GM21390 (cell line): ENCODE results near the gene ATP1A1.

Experiments used
- ATAC-seq: cut with Tn5 transposase; IDR thresholded peaks from one replicate; pipeline ENCODE4 v1.9.1; 2021; ENCODE audit not compliant: unreplicated experiment

ATP1A1 gene

GRCh38 chr1:116343019-116343418, 30.0 kb upstream of the ATP1A1 start:
- ATAC-seq: no peak

DNA sequence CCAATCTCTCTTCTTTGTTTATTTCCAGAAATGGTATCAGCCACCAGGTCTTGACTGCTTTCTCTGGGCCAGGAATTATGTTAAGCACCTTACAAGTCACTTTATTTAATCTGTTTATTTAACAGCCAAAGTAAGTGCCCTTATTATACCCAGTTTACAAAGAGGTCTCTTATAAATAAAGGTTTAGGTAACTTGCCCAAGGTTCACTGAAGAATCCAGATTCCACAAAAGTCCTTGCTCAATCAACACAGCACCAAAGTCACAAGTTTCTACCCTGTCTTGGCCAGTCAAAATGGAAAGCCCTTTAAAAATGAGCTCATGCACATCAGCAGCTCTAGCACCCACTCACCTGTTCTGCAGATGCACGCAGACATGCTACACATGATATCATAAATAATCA, 28.0 kb upstream of the ATP1A1 start:
- no peak for ATAC-seq

DNA sequence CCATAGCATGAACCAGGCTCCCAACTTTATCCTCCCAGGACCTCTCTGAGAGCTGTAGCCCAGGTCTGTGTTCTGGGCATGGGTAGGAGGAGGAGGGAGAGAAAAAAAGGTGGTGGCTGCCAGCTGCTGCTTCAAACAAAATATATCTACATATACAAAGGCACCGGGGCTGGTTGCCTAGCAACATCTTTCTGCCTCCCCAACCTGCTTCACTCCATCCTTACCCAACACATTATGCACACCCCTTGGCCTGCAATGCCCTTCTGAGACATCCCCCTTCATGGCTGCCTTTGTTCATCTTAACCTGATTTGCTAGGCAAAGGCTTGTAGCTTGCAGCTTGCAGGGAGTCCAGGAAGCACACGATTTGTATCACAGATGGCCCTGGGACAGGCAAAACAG, 27.2 kb upstream of the ATP1A1 start:
- no peak for ATAC-seq

DNA sequence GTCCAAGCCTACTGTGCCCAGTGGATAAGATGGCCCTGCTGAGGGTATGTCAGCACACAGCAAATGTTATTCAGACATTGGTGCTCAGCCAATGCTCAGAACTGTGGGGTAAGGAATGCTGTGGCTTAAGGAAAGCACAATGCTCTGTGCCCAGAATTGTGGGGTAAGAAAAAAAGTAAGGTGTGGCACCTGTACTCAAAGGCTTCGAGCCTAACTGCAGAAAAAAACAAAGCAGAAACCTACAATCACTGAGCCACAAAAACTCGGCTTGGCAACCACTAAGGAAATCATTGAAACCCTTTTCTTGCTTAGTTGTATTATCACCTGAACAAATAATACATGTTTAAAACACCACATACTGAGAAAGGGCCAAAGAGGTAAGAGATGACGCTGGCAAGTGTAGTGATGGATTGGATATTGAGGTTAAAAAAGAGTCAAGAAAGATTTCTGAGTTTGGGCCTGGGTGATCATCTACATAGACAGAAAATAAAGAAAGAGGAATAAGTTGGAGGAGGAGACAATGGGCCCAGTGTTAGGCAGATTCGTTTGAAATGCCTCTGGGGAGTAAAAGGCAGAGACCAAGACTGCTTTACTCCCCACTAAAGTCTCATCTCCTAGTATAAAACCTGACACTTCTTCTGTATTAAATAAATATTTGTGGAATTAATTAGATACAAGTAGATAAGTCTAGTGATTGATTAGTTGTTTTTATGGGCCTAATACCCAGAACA, 25.9 kb upstream of the ATP1A1 start:
- no peak for ATAC-seq

DNA sequence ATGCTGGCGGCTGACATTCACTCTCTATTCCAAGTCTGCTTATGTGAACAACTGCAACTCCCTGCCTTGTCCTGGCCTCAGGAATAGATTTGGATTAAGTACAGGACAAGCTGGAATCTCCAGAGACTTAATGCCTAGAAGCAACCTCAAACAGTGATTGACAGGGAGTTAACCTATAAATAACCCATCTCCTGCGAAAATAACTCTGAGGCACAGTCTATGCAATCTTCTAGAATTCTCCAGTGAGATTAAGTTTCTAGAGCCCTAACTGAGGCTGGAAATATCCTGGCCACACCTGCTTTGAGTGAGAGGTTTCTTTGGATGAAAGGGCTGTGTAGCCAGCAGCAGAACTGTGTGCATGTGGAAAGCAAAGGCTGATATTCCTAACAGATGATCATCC, 25.3 kb upstream of the ATP1A1 start:
- ATAC-seq: no peak

DNA sequence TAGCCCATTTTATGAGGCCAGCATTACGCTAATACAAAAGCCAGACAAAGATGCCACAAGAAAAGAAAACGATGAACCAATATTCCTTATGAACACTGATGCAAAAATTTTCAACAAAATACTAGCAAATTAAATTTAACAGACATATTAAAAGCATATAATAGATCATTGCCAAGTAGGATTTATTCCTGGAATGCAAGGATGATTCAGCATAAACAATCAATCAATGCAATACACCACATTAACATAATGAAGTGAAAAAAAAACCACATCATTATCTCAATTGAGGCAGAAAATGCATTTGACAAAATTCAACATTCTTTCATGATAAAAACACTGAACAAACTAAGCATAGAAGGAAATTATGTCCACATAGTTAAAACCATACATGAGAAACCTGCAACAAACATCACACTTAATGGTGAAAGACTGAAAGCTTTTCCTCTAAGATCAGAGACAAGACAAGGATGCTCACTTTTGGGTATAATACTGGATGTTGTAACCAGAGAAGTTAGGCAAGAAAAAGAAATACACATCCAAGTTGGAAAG, 22.9 kb upstream of the ATP1A1 start:
- no peak for ATAC-seq

DNA sequence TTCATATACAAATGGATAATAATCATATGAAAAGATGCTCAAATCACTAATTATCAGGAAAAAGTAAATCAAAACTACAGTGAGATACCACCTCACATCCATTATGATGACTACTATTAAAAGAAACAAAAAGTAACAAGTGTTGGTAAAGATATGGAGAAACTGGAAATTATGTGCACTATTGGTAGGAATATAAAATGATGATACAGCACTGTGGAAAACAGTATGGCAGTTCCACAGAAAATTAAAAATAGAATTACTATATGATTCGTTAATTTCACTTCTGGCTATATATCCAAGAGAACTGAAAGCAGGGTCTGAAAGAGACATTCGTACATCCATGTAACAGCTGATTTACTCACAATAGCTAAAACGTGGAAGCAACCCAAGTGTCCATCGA, 21.1 kb upstream of the ATP1A1 start:
- ATAC-seq: no peak

DNA sequence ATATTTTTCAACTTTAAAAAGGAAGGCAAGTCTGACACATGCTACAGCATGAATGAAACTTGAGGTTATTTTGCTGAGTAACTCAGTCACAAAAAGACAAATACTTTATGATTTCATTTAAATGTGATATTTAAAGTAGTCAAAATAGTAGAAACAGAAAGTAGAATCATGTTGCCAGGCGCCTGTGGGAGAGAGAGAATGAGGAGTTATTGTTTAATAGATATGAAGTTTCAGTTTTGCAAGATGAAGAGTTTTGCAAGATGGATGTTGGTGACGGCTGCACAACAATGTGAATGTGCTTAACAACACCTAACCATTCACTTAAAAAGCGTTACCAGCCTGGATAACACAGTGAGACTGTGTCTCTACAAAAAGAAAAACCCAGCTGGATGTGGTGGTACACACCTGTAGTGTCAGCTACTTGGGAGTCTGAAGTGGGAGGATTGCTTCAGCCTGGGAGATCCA, 20.7 kb upstream of the ATP1A1 start:
- ATAC-seq: no peak

- ATAC-seq: no peak
These were observed 19.9 kb upstream of the ATP1A1 start for GRCh38 chr1:116353155-116353554.

DNA sequence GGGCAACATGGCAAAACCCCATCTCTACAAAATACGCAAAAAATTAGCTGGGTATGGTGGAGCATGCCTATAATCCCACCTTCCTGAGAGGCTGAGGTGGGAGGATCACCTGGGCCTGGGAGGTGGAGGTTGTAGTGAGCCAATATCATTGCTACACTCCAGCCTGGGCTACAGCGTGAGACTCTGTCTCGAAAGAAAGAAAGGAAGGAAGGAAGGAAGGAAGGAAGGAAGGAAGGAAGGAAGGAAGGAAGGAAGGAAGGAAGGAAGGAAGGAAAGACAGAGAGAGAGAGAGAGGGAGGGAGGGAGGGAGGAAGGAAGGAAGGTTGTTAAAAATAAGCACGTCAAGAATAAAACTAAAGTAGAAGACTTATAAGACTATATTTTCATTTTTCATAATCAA, 17.0 kb upstream of the ATP1A1 start:
- ATAC-seq: no peak

- no peak for ATAC-seq
These were observed 16.4 kb upstream of the ATP1A1 start for GRCh38 chr1:116356673-116357072.

GRCh38 chr1:116357487-116357886, 15.6 kb upstream of the ATP1A1 start:
- no peak for ATAC-seq

GRCh38 chr1:116359060-116359830, 13.8 kb upstream of the ATP1A1 start:
- ATAC-seq: no peak

- ATAC-seq: no peak
These were observed 13.2 kb upstream of the ATP1A1 start for GRCh38 chr1:116359871-116360270.

DNA sequence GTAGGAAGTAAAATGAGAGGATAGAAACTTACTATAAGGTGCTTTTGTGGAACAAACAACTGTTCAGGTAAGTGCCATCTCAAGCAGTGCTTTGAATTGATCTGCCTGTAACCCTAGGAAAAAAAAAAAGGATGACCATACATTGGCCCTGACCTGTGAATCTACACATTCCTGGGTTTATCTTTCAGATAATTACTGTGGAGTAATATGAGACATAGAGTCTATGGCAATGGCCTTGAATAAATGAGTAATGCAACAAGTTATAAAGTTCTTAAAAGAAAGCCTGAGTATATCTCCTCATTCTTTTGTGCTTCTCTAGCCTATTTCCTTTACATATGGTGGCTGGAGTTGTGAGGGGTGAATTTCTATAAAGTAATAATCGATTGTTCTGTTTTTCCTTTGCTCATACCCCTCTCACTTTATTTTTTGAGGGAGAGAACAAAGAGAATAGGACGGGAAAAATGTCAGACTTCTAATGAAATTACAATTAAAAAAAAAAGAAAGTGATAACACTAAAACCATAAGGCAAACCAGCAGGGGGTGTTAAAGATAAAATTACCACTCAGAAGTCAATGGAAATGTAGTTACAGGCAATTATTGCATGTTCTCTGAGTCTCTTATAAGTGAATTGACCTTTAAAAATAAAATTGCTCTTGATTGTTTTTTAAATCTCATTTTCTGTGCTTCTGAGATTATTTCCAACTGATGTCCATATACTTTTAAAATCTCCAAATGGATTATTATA, 12.4 kb upstream of the ATP1A1 start:
- ATAC-seq: no peak

DNA sequence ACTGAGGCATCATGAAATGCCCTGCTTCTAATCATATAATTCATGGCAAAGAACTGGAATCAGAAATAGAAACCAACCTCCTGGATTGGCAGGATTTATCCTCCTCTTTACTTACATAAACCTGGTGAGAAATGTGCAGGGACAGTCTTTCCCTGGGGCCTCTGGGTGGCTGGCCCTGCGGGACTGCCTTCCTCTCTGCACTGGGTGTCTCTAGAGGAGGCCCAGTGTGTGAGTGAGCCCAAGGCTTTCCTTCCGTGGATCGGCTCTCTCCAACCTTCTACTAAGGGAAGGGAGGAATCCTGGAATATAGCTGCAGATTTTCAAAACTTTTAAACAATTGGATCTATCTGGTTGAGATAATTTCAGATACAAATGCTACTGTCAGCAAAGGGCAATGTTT, 11.4 kb upstream of the ATP1A1 start:
- no peak for ATAC-seq

DNA sequence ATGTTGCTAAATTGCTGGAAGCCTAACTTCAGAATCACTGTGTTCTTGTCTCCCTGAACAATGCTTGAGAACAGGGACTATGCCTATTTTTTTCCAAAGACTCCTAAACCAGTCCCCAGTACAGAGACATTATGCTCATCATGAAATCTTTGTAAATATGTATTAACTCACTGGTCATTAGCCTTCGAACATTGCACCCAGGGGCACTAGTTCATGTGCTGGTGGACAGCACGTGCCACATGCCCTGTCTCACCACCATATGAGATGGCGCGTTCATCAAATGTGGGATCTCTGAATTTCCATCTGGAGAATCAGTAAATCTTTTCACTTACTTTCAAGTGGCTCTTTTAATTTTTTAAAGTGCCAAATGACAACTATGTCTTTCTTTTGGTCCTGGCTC, 11.0 kb upstream of the ATP1A1 start:
- no peak for ATAC-seq

DNA sequence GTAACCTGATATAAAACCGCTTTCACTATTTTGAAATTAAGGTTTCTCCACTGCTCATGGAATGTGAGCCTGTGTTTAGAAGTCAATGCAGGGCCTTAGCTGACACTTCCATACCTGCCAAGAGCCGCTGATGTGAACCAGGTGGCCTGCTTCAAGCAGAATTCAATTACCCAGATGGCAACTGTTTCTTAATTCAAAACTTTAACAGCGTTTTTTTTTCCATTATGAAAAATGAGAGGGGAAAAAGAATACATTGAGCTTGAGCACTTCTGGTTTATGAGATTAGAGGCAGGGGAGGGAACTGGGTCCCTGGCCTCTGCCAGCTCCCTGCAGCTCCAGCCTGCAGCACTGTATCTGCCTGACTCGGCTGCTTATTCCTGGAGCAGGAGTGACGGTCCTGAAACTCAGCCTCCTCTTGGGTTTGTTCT, 7.7 kb upstream of the ATP1A1 start:
- ATAC-seq: no peak

GRCh38 chr1:116365857-116366256, 7.2 kb upstream of the ATP1A1 start:
- ATAC-seq: no peak

- ATAC-seq: no peak
These were observed 5.6 kb upstream of the ATP1A1 start for GRCh38 chr1:116367256-116367945.

DNA sequence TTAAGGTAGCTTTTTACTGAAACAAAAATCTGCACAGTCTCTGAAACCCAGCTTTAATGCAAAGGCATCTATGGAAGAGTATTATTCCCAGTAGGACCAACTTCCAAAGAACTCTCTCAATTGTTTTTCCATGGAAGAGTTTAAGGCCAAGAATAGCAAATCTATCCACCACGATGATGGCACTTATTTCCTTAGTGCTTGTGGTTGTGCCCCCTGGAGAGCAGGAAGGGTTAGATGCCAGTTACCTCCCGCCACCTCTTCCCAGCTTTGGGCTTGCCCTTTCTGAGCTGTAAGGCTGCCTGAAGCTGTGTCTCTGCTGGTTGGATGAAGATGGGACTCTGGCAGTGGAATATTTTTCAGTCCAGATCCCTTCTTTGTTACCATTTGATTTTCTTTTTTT, 4.8 kb upstream of the ATP1A1 start:
- no peak for ATAC-seq
